Measurements from ENCODE around the gene SDHB. TPM values are rescaled to one million over a fixed set of nuclear protein-coding genes. Genes with fewer than 3 reads are reported as not detected.

SDHB gene
- total and polyA plus RNA-seq, 10 of the 15 experiments (the other 5 are each of a cell fraction or from before 2014, with no cell fraction given): 101 to 319 (median 188) TPM

- Histone ChIP-seq H3K36me3 (ENCODE audit: control insufficient read depth in 2 of 2, insufficient read depth in 2 of 2, low read length in 1 of 2) (no peaks in the 10 kb centered on the region), H3K27ac (ENCODE audit: control insufficient read depth, insufficient read depth) (no peak overlapping the region), H3K4me2 (ENCODE audit: control insufficient read depth, insufficient read depth) (no peak overlapping the region), H3K4me1 (ENCODE audit: control insufficient read depth, insufficient read depth, low read length) (no peaks in the 10 kb centered on the region), H4K20me1 (ENCODE audit: control insufficient read depth, insufficient read depth) (no peaks in the 10 kb centered on the region), H3K4me3 (no peak overlapping the region), H3K27me3 (replicated peaks in 1 of 2; ENCODE audit: control insufficient read depth in 2 of 2, insufficient read depth in 2 of 2, low read length in 1 of 2) (peaks cover 7 to 13% of the 10 kb centered on the region in 2 experiments; a peak in 3 of 4 replicates), H2AFZ (ENCODE audit: control insufficient read depth, low read depth, low read length) (no peak overlapping the region), H3K9ac (ENCODE audit: control insufficient read depth, insufficient read depth, low read length) (no peak overlapping the region), H3K9me3 (replicated peaks; ENCODE audit: control insufficient read depth, insufficient read depth, low read length) (no peaks in the 10 kb centered on the region), H3K79me2 (ENCODE audit: control insufficient read depth, insufficient read depth, low read length) (no peaks in the 10 kb centered on the region)
- 25% methylated on average over 4 of the region's 4 CpGs for WGBS (ENCODE audit: insufficient coverage, insufficient replicate concordance, low lambda C conversion rate, missing lambda C conversion rate)
- POLR2A ChIA-PET: no interaction called here
- no peak for FAIRE-seq
- CTCF ChIA-PET: no interaction called here
- no peak for ATAC-seq
- intact Hi-C loops (cut with micrococcal nuclease; ENCODE audit: unreplicated experiment) (no loop called here), in situ Hi-C loops (cut with MboI) (no loop called here)
- RAD21 ChIA-PET (ENCODE audit: unreplicated experiment): no interaction called here
- BruUV-seq (replicated peaks): no TSS peak
- DNase-seq (ENCODE audit: low read depth, low spot score): no peak
- SMC1A ChIA-PET (ENCODE audit: uncharacterized antibody, unreplicated experiment): no interaction called here
- TF ChIP-seq SIX5 (IDR thresholded peaks at IDR 0.05; ENCODE audit: low read depth, low read length, severe bottlenecking): no peak
- no peak for TF ChIP-seq SUZ12 (IDR thresholded peaks at IDR 0.05; ENCODE audit: unreplicated experiment)
- TF ChIP-seq ZBTB11 (CRISPR knock-in tag; IDR thresholded peaks at IDR 0.05): no peak
- TF ChIP-seq TAF1 (IDR thresholded peaks at IDR 0.05; ENCODE audit: borderline replicate concordance, low read depth, low read length): no peak
- no peak for TF ChIP-seq MAX (IDR thresholded peaks at IDR 0.05; ENCODE audit: low read depth, low read length)
- TF ChIP-seq HCFC1 (IDR thresholded peaks at IDR 0.05; ENCODE audit: low read length): no peak
- no peak for TF ChIP-seq HSF1 (IDR thresholded peaks at IDR 0.05; ENCODE audit: low read depth, low read length)
- TF ChIP-seq MLLT1 (IDR thresholded peaks at IDR 0.05): no peak
- TF ChIP-seq YBX1 (IDR thresholded peaks at IDR 0.05): no peak
- no peak for TF ChIP-seq RELB (IDR thresholded peaks at IDR 0.05; ENCODE audit: low read depth)
- TF ChIP-seq ZBTB33 (IDR thresholded peaks at IDR 0.05): no peak
- no peak for TF ChIP-seq MEF2B (IDR thresholded peaks at IDR 0.05; ENCODE audit: partially characterized antibody, poor library complexity, severe bottlenecking)
- no peak for TF ChIP-seq PKNOX1 (IDR thresholded peaks at IDR 0.05)
These were observed 70.2 kb downstream of the SDHB start for GRCh38 chr1:16983649-16984048.

All from GM12878 (cell line).